Glutamatergic neuron (in vitro differentiated cells): ENCODE data around the gene LDLRAD4. TPM values are rescaled to one million over a fixed set of nuclear protein-coding genes. Genes with fewer than 3 reads are reported as not detected.

ENCODE experiments used
- DNase-seq: peaks from one replicate; pipeline ENCODE4 v3.0.0; 2022
- H3K27ac Mint-ChIP-seq: one replicate; pipeline ENCODE4 v1.8.0; 2020; ENCODE audit warnings: mild to moderate bottlenecking, mixed read lengths, inconsistent platforms; ENCODE audit not compliant: unreplicated experiment
- H3K27me3 Mint-ChIP-seq: one replicate; pipeline ENCODE4 v1.8.0; 2020; ENCODE audit warnings: mild to moderate bottlenecking, moderate library complexity, mixed read lengths, inconsistent platforms; ENCODE audit not compliant: unreplicated experiment
- H3K36me3 Mint-ChIP-seq: one replicate; pipeline ENCODE4 v1.8.0; 2020; ENCODE audit warnings: mild to moderate bottlenecking, mixed read lengths, inconsistent platforms; ENCODE audit not compliant: unreplicated experiment
- H3K4me1 Mint-ChIP-seq: one replicate; pipeline ENCODE4 v1.8.0; 2020; ENCODE audit warnings: mild to moderate bottlenecking, low read depth, mixed read lengths, inconsistent platforms; ENCODE audit not compliant: unreplicated experiment
- H3K4me3 Mint-ChIP-seq: one replicate; pipeline ENCODE4 v1.8.0; 2020; ENCODE audit warnings: mild to moderate bottlenecking, mixed read lengths, inconsistent platforms; ENCODE audit not compliant: unreplicated experiment
- H3K9me3 Mint-ChIP-seq: one replicate; pipeline ENCODE4 v1.8.0; 2020; ENCODE audit warnings: mild to moderate bottlenecking, moderate library complexity, mixed read lengths, inconsistent platforms; ENCODE audit not compliant: unreplicated experiment
- CTCF ChIP-seq: fragments of 200-600 bp; sonication (generic); IDR thresholded peaks from one replicate; pipeline ENCODE4 v1.5.0; 2021; ENCODE audit not compliant: partially characterized antibody, unreplicated experiment
- total RNA-seq: library from RNA; stranded (reverse); fragmentation: NEBNext Ultra II Directional; extraction: Animal tissue kit (Norgen Biotek cat#: 25700); gene quantifications from one replicate; pipeline ENCODE4 v1.2.1, GENCODE V29; 2021; ENCODE audit not compliant: unreplicated experiment

LDLRAD4 gene
- total RNA-seq, 1 donor from 2014 or later, result 0.29 TPM

GRCh38 chr18:13628211-13628610 is 409.7 kb downstream of the LDLRAD4 start:
- no peak overlapping the region for H3K4me3 Mint-ChIP-seq
- no peaks in the 10 kb centered on the region for H3K36me3 Mint-ChIP-seq
- no peaks in the 10 kb centered on the region for H3K9me3 Mint-ChIP-seq
- TF ChIP-seq CTCF, result no peak
- H3K4me1 Mint-ChIP-seq, result peaks cover 7% of the 10 kb centered on the region
- DNase-seq, result no peak
- peaks cover 7% of the 10 kb centered on the region for H3K27me3 Mint-ChIP-seq
- no peak overlapping the region for H3K27ac Mint-ChIP-seq

GRCh38 chr18:13629841-13630715 is 411.5 kb downstream of the LDLRAD4 start:
- H3K36me3 Mint-ChIP-seq, result no peaks in the 10 kb centered on the region
- H3K4me3 Mint-ChIP-seq, result no peak overlapping the region
- H3K27me3 Mint-ChIP-seq, result no peaks in the 10 kb centered on the region
- no peaks in the 10 kb centered on the region for H3K9me3 Mint-ChIP-seq
- H3K4me1 Mint-ChIP-seq, result peaks cover 7% of the 10 kb centered on the region
- H3K27ac Mint-ChIP-seq, result no peak overlapping the region
- TF ChIP-seq CTCF, result peak; percentile 69
- DNase-seq, result peak; percentile 63

GRCh38 chr18:13630716-13631268 is 412.2 kb downstream of the LDLRAD4 start:
- TF ChIP-seq CTCF, result no peak
- H3K9me3 Mint-ChIP-seq, result no peaks in the 10 kb centered on the region
- no peaks in the 10 kb centered on the region for H3K36me3 Mint-ChIP-seq
- H3K4me1 Mint-ChIP-seq, result peaks cover 7% of the 10 kb centered on the region
- H3K27ac Mint-ChIP-seq, result no peak overlapping the region
- no peak overlapping the region for H3K4me3 Mint-ChIP-seq
- DNase-seq, result no peak
- H3K27me3 Mint-ChIP-seq, result no peaks in the 10 kb centered on the region

- TF ChIP-seq CTCF, result no peak
- Mint-ChIP-seq H3K4me1 (peaks cover 5% of the 10 kb centered on the region), H3K9me3 (no peaks in the 10 kb centered on the region), H3K27me3 (no peaks in the 10 kb centered on the region), H3K4me3 (no peak overlapping the region), H3K27ac (no peak overlapping the region), H3K36me3 (no peaks in the 10 kb centered on the region)
- no peak for DNase-seq
Measured at GRCh38 chr18:13633700-13634099, 415.1 kb downstream of the LDLRAD4 start.

GRCh38 chr18:13635046-13635445 is 416.5 kb downstream of the LDLRAD4 start:
- H3K36me3 Mint-ChIP-seq, result no peaks in the 10 kb centered on the region
- H3K9me3 Mint-ChIP-seq, result no peaks in the 10 kb centered on the region
- DNase-seq, result no peak
- no peak for TF ChIP-seq CTCF
- H3K4me1 Mint-ChIP-seq, result peaks cover 2% of the 10 kb centered on the region
- H3K4me3 Mint-ChIP-seq, result no peak overlapping the region
- no peaks in the 10 kb centered on the region for H3K27me3 Mint-ChIP-seq
- H3K27ac Mint-ChIP-seq, result no peak overlapping the region
